NCI-H1092 (cell line): ENCODE results near the gene FTH1.
"Not testable (repeated sequence)": the region's sequence is repeated elsewhere in the genome, so short reads cannot be mapped to it uniquely, and the experiment has no call there.

Experiments
- DNase-seq: peaks from one replicate; lab custom pipeline; 2025; lab: John Stamatoyannopoulos, UW

FTH1 gene

DNA sequence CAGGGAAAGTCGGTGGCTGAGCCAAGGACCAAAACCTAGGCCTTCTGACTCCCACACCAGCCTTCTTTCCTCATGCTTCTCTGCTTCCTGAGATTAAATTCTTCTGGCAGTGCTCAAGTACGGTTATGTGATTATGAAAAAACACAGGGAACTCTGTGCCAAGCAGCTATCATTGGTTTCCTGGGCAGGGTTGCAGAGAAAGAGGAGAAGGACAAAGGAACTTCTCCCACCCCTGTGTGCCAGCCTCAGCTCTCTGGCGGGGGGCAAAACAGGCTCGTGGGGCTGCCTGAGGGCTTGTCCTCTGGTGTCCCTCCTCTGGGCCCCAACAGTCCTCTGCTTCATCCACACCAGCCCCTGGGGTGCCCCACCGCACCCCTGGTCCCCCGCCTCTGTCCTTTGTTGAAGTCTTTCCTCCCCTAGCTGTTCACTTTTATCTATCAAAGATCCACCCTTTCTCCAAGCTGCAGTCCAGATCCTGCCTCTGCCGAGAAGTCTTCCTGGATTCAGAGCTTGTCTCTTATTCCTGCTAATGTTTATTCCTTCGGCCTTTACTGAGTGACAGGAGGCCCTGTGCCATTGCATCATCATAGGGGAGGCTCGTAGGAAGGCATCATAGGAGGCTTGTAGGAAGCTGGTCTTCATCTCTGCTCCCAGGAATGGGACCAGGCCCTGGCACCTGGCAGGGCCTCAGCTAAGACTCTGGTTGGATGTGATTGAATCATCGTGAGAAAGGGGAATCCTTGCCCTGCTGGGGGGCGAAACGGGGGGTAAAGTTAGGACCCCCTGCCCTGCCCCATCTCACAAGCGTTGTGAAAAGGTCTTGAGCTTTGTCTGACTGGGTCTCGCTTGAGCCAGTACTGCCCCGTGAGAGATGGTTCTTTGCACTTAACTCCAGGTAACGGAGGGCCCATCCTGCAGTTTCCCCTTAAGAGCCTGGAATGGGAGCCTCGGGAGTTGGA lies 11.5 kb upstream of the FTH1 start:
- DNase-seq = no peak

DNA sequence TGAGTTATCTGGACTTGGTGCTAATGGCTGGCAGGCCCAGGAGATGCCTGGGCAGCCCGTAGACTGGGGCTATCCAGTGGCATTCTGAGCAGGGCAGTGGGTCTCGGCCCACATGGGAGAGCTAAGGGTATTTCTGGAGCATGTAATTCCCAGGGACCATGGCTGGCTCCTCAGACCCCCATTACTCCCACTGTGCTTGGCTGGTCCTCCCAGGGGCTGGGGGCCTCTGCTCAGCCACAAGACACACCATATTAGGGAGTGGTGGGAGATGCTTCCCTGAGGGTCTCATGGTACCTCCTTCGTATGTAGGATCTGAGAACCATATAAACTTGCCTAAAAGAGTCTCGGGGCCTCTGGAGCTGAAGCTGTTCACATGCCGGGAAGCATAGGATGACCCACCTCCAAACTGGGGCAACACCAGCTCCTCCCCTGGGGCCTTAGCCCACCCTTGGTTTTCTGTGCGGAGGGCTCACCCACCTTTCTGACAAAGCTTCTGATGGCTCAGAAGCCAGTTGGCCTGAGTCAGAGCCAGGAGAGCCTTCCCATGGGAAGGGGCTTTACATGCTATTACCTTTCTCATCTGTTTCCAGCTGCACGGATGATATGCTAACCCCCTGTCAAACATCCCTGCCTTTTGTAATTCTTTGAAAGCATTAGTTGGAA lies 9.5 kb upstream of the FTH1 start:
- DNase-seq = peak; percentile 37

DNA sequence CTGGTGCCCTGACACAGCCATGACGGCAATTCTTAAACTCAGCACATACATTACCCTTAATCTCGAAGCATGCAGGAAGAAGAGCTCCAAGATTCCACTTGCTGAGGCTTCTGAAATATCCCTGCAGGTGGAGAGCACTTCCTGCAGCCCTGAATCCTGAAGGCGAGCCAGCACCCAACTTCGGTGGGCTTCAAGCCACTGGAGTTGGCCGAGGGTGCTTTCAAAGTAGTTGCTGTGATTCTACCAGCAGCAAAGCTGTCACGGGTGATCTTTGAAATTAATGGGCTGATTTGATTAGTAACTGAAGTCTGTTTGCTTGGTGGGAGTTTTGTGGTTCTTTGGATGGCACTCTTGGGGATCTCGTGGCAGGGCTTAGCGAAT lies 9.0 kb upstream of the FTH1 start:
- DNase-seq = no peak

DNA sequence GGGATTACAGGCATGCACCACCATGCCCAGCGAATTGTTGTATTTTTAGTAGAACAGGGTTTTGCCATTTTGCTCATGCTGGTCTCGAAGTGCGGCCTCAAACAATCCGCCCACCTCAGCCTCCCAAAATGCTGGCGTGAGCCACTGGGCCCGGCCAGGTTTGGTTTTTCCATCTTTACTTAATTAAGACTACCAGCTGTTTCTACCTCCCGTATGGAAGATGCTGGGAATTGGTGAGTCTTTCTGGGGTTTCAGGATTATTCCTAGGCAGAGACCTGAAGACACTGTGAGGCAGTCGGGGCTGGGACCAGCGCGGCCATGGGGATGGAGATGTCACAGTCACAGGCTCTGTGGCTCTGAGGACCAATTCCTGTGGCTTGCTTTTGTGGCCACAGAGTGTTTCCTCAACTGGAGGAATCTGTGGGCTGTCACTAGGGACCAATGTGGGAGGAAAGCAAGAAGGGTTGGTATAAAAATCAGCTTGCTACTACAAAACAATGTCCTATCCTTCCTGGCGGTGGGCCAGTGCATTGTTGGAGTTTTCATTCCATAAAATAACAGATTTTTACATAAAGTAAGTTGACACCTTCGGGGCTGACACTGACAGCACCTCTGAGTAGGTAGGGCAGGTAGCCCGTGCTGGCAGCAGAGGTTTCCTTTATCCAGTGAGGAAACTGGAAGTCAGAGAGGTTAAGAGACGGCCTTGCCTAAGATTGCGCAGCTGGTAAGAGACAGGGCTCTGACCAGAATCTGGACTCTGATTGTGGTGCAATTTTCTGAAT lies 8.4 kb upstream of the FTH1 start:
- no peak for DNase-seq

DNA sequence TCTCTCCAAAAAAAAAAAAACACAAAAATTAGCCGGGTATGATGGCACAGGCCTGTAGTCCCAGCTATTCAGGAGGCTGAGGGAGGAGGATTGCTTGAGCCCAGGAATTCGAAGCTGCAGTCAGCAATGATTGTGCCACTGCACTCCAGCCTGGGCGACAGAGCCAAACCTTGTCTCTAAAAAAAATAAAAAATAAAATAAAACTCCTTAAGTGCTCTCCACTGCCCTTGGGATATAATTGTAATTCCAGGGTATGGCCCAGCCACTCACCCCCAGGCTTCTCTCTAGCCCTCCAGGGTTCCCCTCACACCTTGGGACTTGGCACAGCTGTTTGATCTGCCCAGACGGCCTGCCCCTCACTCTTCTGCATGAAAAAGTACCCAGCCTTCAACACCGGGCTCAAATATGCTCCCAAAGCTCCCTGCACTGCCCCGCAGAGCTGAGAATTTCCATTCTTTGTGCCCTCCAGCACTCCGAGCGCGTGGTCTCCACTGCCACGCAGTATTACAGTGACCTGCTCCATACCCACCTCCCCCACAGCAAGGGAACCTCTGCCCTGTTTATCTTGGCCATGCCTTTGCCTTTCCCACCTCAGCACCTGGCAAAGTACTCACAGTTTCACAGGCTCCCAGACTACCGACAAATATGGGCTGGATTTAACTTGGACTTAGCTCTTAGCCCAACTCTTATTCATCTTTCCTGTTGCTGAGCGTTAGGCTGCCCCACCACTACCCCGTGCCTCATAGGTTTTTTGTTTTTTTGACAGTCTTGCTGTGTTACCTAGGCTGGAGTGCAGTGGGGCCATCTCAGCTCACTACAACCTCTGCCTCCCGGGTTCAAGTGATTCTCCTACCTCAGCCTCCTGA lies 7.6 kb upstream of the FTH1 start:
- DNase-seq = peak; percentile 30

DNA sequence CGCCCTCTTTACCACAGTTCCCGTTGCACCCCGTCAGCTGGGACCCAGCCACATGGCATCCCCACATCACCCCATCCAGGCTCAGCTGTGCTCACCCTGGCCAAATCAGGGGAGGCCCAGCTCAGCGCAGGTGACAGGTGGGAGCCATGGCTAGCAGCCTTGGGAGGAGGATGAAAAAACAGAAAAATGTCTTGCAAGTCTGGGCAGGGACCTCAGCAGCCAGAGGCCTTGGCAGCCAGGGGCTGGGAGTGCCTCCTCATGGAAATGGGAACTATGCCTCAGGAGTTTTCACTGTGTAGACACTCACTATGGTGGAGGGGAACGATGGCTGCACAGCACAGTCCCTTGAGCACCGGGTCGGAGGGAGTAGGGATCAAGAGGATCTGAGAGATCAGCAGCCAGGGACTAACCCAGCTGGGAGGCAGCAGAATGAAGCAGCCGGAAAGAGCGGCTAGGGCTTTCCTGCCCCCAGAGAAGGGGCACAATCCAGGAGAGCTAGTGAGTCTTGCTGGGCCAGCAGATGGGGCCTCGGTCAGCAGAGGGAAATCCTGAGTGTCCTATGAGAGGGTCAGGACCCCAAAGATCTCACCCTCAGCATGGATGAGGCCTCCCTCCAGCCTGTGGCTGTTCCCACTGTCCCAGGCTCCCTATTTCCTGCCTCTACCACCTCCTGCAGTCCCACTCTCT lies 6.2 kb upstream of the FTH1 start:
- no peak for DNase-seq

DNA sequence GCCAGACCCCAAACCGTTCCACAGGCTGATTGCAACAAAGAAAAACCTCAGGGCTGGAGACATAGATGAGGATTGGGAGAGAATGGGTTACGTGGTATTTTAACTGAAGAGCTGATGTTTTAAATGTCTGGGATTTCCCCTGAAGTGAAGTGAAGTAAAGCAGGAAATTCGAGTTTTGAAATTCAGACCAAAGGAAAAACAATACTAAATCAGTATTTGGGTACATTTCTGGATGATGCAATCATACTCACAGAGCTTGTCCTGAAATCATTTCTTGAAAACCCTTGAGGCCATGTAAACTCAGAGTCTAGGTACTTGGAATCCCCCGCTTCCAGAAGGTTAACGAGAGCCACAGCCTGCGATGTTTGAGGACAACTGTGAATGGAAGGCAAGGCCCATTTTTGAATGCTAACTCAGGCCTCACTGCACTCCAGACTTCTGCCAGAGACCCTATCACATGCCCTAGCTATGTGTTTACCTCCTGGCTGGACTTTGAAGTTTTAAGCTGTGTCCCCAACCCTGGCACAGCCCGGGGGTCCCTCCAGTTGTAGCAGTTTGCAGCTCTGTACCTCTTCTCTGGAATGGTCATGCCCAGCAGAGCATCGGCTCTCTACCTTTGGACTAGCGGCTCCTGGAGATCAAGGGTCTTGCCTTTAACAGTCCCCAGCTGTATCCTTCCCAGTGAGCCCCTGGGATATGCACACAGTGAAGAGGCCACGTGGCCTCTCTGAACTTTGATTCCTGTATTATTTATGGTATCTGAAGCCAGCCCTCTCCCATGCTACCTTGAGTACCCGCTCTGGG lies 5.4 kb upstream of the FTH1 start:
- DNase-seq = no peak

DNA sequence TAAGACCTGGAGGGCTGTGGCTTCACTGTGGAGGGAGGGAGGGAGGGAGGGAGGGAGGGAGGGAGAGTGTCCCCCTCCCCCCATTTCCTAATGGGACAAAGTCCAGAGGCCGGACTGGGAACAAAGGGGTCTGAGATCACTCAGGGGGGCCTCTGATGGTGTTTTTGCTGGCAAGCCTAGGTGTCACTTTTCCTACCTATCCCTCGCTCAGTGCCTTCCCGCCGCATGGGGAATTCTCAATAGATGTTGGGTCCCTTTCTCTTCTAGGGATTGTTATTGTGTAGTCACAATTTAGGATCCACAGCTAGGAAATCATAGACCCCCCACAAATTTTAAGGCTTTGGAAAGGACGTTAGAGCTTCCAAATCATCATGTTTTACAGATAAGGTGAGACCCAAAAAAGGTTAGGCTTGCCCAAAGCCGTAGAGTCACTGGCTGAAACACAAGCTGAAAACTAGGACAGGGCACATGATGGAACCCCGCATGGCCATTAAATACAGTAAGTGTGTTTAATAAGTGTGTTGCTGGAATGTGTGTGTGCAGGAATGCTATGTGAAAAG lies 4.8 kb upstream of the FTH1 start:
- no peak for DNase-seq

DNA sequence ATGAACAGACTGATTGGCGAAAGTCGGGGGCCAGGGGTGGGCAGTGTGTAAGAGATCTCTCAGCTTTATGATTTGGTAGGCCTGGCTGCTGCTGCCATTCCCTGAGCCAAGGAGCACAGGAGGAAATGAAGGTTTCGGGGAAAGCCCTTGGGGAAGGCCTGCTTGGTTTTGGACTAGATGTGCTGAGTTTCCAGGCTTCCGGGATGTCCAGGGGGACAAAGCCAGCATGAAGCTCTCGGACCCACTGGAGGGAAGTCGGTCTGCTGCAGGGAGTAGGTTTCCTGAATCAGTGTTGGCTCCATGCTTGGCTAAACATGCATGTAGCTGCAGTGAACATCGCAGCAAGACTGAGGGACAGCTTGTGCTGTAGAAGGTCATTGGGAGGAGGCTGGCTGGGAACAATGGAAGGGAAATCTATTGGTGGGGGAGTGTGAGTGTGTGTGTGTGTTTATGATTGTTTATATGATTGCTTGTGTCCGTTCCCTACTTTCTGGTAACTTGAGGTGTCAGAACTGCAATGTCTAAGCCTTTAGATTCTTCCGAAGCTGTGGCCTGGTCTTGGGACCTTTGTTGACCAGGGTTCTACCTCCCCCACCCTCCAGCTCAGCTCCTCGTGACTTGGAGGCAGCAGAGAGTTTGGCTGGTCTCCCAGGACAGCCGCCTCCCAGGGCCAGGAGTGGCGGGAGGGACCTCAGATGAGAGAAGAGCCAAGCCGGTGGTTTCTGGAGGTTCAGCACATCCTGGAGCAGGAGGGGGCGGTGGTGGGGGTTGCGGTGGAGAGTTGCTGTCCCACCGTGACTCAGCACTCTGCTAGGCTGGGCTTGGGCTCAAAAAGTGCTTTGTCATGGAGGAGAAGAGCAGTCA lies 4.0 kb upstream of the FTH1 start:
- DNase-seq = peak; percentile 79

DNA sequence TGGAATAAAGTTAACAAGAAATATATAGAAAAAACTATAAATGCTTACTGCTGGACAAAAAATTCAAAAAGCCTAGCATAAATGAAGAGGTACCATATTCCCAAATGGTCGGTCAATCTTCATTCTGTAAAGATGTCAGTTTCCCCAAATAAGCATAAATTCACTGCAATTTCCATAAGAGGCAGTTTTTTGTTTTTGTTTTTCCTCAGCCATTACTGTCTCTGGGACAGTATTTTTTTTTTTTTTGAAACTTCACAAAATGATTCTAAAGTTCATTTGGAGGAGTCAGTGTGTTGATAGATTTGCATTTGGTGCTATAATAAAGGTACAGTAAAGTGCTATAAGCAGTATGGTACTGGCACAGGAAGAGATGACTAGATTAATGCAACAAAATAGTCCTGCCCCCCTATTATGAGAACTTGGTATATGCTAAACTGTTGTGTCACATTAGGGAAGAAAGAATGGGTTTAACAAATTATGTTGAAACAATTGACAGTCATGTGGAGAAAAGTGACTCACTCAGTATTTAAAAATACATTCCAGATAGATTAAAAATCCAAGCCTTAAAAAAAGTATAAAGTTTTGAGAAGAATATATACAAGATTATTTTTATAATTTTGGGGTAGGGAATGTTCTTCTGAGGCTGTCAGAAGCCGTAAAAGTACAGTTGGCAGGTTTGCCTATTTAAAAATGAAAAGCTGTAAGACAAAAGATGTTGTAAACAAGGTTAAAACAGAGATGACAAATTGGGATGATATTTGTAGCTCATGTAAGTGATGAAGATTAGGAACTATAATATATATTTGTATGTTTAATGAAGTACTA lies 2.6 kb upstream of the FTH1 start:
- DNase-seq = no peak

DNA sequence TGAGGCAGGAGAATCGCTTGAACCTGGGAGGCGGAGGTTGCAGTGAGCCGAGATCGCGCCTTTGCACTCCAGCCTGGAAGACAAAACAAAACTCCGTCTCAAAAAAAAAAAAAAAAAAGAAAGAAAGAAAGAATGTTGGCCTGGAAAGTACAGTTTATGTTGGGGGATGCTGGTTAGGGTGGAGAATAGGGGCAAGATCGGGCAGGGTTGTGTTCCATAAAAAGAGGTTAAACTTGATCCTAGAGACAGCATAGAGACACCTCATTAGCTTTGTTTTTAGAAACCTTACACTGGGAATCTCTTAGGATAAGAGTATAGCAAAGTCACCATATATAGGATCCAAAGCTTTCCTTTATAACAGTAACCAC lies 1.9 kb upstream of the FTH1 start:
- no peak for DNase-seq

DNA sequence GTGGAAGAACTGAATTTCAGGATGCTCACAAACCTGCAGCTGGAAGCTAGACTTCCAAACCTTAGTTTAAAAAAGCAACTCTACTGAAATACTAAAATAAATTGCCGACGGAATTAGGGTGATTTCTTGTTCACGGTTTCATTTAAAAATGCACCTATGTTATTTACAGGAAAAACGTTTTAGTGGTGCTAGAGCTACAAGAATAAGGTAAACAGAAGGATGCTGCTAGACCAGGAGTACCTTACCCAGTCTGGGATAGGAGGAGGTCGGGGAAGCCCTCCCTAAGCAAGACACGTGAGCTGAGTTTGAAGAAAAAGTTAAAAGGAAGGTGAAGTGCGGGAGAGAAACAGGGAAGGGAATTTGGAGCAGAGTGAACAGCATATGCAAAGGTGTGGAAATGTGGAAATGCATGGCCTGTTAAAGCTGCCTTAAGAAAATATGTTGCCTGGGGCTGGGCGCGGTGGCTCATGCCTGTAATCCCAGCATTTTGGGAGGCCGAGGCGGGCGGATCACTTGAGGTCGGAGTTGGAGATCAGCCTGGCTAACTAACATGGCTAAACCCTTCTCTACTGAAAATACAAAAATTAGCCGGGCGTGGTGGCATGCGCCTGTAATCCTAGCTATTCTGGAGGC lies 1.4 kb upstream of the FTH1 start:
- no peak for DNase-seq

DNA sequence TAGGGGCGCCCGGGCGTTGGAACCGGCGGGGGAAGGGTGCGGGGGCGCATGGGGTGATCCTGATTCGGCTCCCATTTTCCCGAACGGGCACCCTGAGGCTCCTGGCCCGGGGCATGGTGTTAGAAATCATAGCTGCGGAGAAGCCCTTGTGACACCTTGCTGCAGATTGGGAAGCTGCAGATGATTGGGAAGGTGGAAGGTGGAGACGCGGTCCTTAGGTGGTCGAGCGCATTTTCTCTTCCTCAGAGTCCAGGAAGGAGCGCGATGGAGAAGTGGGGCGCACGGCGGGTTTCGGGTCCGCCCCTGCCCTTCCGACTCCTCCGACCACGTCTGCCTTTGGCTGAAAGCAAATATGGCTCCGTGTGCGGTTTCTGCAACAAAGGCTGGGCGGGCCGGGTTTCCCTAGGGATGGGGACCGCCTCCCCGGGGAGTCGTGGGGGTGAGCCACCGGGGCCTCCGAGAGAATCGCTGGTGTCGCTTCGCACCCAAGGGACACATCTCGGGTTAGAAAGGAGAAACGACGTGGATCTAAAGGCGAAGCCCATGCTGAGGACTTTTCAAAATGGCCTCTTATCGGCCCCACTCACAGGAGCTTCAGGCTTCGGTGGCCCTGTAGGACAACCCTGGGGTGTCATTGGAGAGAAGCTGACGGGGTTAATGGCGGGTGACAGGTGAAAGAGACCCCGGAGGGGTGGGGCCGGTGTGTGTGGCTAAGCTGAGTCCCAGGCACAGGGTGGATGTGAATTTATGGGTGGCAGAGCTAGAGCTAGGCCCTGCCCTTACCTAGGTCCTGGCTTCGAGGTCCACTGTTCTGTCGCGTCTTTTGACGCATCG lies 707 bp upstream of the FTH1 start:
- peak; percentile 68 for DNase-seq

DNA sequence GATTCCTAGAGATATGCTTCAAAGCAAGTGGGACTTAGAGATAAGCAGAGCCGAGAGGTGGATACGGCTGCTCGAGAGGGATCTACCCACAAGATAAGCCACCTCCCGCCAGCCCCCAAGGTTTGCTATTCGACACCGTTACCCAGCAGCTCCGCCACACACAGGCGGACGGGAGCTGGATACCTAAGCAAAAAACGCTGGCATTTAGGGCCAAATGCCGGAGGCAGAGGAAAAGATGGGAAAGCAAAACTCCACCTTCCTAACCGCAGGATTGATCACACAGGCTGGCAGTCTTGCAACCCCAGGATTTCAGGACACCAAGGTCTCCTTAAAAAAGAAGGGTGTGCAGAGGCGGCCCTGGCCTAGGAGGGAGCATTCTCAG lies 709 bp downstream of the FTH1 start:
- DNase-seq = no peak

DNA sequence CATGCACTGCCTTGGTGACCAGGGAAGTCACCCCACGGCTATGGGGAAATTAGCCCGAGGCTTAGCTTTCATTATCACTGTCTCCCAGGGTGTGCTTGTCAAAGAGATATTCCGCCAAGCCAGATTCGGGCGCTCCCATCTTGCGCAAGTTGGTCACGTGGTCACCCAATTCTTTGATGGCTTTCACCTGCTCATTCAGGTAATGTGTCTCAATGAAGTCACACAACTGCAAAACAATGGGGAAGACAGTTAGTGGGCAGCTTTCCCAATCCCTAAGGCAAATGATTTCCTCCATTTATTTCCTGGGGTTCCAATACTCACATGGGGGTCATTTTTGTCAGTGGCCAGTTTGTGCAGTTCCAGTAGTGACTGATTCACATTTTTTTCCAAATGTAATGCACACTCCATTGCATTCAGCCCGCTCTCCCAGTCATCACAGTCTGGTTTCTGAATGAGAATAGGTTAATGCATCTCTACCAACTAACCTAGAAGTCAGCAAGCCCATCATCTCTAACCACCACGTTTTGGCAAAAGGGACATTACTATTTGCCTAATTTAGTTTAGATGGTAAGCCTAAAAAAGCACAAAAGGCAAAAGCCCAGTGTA lies 2.7 kb downstream of the FTH1 start:
- not testable (repeated sequence) for DNase-seq

DNA sequence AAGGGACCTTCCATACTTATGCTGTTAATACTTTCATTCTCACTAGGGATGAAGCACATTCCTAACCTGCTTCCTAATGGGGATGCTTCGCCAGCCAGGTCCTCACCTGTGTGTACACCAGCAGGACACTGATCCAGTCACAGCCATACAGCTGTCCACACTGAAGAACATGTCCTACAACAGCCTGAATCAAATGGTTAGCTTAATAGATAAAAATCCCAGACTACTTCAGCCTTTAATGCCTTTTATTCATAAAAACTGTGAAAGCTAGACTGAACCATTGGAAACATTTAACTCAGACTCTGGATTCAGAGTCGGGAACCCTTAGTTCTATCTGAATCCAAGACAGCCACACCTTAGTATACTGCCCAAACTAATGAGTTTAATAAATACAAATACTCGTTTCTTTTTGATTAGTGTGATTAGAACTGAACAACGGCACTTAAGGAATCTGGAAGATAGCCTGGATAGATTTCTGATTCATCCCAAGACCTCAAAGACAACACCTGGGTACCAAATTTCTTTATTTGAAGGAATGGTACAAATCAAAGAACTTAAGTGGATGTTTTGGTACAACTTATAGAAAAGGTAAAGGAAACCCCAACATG lies 3.3 kb downstream of the FTH1 start:
- no peak for DNase-seq
